Measurements from ENCODE around the gene LRRC9. TPM values are rescaled to one million over a fixed set of nuclear protein-coding genes. Genes with fewer than 3 reads are reported as not detected.
"Not testable (repeated sequence)": the region's sequence is repeated elsewhere in the genome, so short reads cannot be mapped to it uniquely, and the experiment has no call there.

The LRRC9 gene
- total and polyA plus RNA-seq, 7 donors: not detected

DNA sequence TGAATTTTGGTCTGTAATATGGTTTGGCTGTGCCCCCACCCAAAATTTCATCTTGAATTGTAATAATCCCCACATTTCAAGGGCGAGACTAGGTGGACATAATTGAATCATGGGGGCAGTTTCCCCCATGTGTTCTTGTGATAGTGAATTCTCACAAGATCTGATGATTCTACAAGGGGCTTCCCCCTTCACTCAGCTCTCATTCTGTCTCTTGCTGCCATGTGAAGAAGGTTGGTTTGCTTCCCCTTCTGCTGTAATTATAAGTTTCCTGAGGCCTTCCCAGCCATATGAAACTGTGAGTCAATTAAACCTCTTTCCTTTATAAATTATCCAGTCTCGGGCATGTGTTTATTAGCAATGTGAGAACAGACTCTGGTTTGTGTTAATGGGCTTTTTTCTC, 5.9 kb downstream of the LRRC9 start:
- WGBS, 2 donors: 86 to 87% methylated on average over 2 of the region's 2 CpGs
- no peaks in the 10 kb centered on the region for H3K27me3 ChIP-seq
- no peak overlapping the region for H3K4me3 ChIP-seq
- TF ChIP-seq, protein P1, sequence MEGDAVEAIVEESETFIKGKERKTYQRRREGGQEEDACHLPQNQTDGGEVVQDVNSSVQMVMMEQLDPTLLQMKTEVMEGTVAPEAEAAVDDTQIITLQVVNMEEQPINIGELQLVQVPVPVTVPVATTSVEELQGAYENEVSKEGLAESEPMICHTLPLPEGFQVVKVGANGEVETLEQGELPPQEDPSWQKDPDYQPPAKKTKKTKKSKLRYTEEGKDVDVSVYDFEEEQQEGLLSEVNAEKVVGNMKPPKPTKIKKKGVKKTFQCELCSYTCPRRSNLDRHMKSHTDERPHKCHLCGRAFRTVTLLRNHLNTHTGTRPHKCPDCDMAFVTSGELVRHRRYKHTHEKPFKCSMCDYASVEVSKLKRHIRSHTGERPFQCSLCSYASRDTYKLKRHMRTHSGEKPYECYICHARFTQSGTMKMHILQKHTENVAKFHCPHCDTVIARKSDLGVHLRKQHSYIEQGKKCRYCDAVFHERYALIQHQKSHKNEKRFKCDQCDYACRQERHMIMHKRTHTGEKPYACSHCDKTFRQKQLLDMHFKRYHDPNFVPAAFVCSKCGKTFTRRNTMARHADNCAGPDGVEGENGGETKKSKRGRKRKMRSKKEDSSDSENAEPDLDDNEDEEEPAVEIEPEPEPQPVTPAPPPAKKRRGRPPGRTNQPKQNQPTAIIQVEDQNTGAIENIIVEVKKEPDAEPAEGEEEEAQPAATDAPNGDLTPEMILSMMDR (IDR thresholded peaks at IDR 0.05): no peak
- no peak for TF ChIP-seq POLR2A (IDR thresholded peaks at IDR 0.05)
- TF ChIP-seq POLR2AphosphoS5 (IDR thresholded peaks at IDR 0.05): no peak
- TF ChIP-seq EP300 (IDR thresholded peaks at IDR 0.05): no peak
- no peaks in the 10 kb centered on the region for H3K36me3 ChIP-seq
- no peak overlapping the region for H3K27ac ChIP-seq
- intact Hi-C loops (cut with DNase I): no loop called here
- H3K9me3 ChIP-seq: no peaks in the 10 kb centered on the region
- DNase-seq: no peak
- no peaks in the 10 kb centered on the region for H3K4me1 ChIP-seq

GRCh38 chr14:59926534-59926933, 6.6 kb downstream of the LRRC9 start:
- Histone ChIP-seq H3K27ac (no peak overlapping the region), H3K4me1 (no peaks in the 10 kb centered on the region), H3K9me3 (no peaks in the 10 kb centered on the region), H3K27me3 (no peaks in the 10 kb centered on the region), H3K4me3 (no peak overlapping the region), H3K36me3 (no peaks in the 10 kb centered on the region)
- no peak for TF ChIP-seq EP300 (IDR thresholded peaks at IDR 0.05)
- no peak for TF ChIP-seq POLR2AphosphoS5 (IDR thresholded peaks at IDR 0.05)
- TF ChIP-seq, protein P1 (IDR thresholded peaks at IDR 0.05): no peak
- no peak for TF ChIP-seq POLR2A (IDR thresholded peaks at IDR 0.05)
- DNase-seq: no peak
- intact Hi-C loops (cut with DNase I): no loop called here
- 85 to 88% methylated on average over 1 of the region's 1 CpG for WGBS, 2 donors

DNA sequence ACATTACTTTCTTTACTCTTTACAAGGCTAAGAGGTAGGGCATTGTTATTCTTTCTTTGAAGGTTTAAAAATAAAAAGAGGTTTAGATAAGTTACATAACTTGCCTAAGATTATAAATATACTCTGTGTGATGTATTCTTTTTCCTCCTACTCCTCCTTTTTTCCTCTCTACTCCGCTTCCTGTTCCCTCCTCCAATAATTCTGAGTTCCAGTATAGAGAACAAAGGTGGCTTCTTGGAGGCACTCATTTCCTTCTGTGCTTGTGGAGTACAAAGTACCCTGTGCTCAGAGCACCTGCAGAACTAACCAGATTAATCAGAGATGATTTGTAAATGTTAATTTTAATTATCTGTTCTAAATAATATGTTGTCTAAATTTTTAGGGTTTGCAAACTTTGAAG, 11.3 kb downstream of the LRRC9 start:
- H3K4me3 ChIP-seq: no peak overlapping the region
- WGBS, 2 donors: 23 to 64% methylated on average over 1 of the region's 1 CpG
- no peaks in the 10 kb centered on the region for H3K36me3 ChIP-seq
- no peaks in the 10 kb centered on the region for H3K4me1 ChIP-seq
- no peaks in the 10 kb centered on the region for H3K9me3 ChIP-seq
- no peaks in the 10 kb centered on the region for H3K27me3 ChIP-seq
- H3K27ac ChIP-seq: no peak overlapping the region
- no peak for DNase-seq
- no peak for TF ChIP-seq POLR2AphosphoS5 (IDR thresholded peaks at IDR 0.05)
- no peak for TF ChIP-seq EP300 (IDR thresholded peaks at IDR 0.05)
- TF ChIP-seq, protein P1 (IDR thresholded peaks at IDR 0.05): no peak
- TF ChIP-seq POLR2A (IDR thresholded peaks at IDR 0.05): no peak
- intact Hi-C loops (cut with DNase I): no loop called here

GRCh38 chr14:59936145-59936544, 16.2 kb downstream of the LRRC9 start:
- WGBS, 2 donors: 11 to 51% methylated on average over 1 of the region's 1 CpG
- intact Hi-C loops (cut with DNase I): no loop called here
- no peaks in the 10 kb centered on the region for H3K4me1 ChIP-seq
- DNase-seq: no peak
- H3K27me3 ChIP-seq: no peaks in the 10 kb centered on the region
- no peak overlapping the region for H3K4me3 ChIP-seq
- no peaks in the 10 kb centered on the region for H3K9me3 ChIP-seq
- TF ChIP-seq, protein P1 (IDR thresholded peaks at IDR 0.05): no peak
- TF ChIP-seq POLR2A (IDR thresholded peaks at IDR 0.05): no peak
- no peak for TF ChIP-seq EP300 (IDR thresholded peaks at IDR 0.05)
- no peak for TF ChIP-seq POLR2AphosphoS5 (IDR thresholded peaks at IDR 0.05)
- no peak overlapping the region for H3K27ac ChIP-seq
- H3K36me3 ChIP-seq: no peaks in the 10 kb centered on the region

GRCh38 chr14:59939828-59940227, 19.9 kb downstream of the LRRC9 start:
- no peak for DNase-seq
- no peak overlapping the region for H3K4me3 ChIP-seq
- no peaks in the 10 kb centered on the region for H3K36me3 ChIP-seq
- no peaks in the 10 kb centered on the region for H3K9me3 ChIP-seq
- no peaks in the 10 kb centered on the region for H3K27me3 ChIP-seq
- WGBS, 2 donors: 73 to 75% methylated on average over 3 of the region's 3 CpGs
- no peak overlapping the region for H3K27ac ChIP-seq
- intact Hi-C loops (cut with DNase I): no loop called here
- no peak for TF ChIP-seq POLR2A (IDR thresholded peaks at IDR 0.05)
- no peak for TF ChIP-seq EP300 (IDR thresholded peaks at IDR 0.05)
- no peak for TF ChIP-seq POLR2AphosphoS5 (IDR thresholded peaks at IDR 0.05)
- TF ChIP-seq, protein P1 (IDR thresholded peaks at IDR 0.05): no peak
- no peaks in the 10 kb centered on the region for H3K4me1 ChIP-seq

GRCh38 chr14:59942296-59942862, 22.4 kb downstream of the LRRC9 start:
- H3K4me1 ChIP-seq; H3K36me3 ChIP-seq; intact Hi-C loops (cut with DNase I); DNase-seq; H3K9me3 ChIP-seq; H3K27ac ChIP-seq; H3K27me3 ChIP-seq; H3K4me3 ChIP-seq: not testable (repeated sequence)
- WGBS, 2 donors: 85 to 89% methylated on average over 10 of the region's 10 CpGs
